Neural crest cell (in vitro differentiated cells): Measurements from ENCODE around the gene STBD1. TPM values are rescaled to one million over a fixed set of nuclear protein-coding genes. Genes with fewer than 3 reads are reported as not detected.

Experiments
- DNase-seq: peaks from one replicate; pipeline ENCODE4 v3.0.0; 2021; ENCODE audit warnings: low read depth, mixed read lengths, low spot score
- H3K27ac Mint-ChIP-seq: one replicate; pipeline ENCODE4 v1.8.0; 2021; ENCODE audit warnings: mild to moderate bottlenecking, mixed read lengths; ENCODE audit not compliant: unreplicated experiment
- H3K27me3 Mint-ChIP-seq: 2 replicates; pipeline ENCODE4 v1.8.0; 2021; ENCODE audit warnings: low read depth, mild to moderate bottlenecking, mixed read lengths
- H3K36me3 Mint-ChIP-seq: 2 replicates; pipeline ENCODE4 v1.8.0; 2021; ENCODE audit warnings: low read depth, mild to moderate bottlenecking, mixed read lengths
- H3K4me1 Mint-ChIP-seq: 2 replicates; pipeline ENCODE4 v1.8.0; 2021; ENCODE audit warnings: mixed read lengths
- H3K4me3 Mint-ChIP-seq: one replicate; pipeline ENCODE4 v1.8.0; 2021; ENCODE audit warnings: mild to moderate bottlenecking, mixed read lengths
- H3K9me3 Mint-ChIP-seq: 2 replicates; pipeline ENCODE4 v1.8.0; 2021; ENCODE audit warnings: mixed read lengths
- total RNA-seq: library from RNA; stranded (reverse); gene quantifications from 2 replicates; pipeline ENCODE4 v1.2.1, GENCODE V29; 2021
- TF ChIP-seq, protein P1 (sequence below): fragments of 200-600 bp; sonication (generic); conservative IDR thresholded peaks from 2 replicates; pipeline ENCODE4 v1.5.0; 2021; ENCODE audit warnings: antibody characterized with exemption, mild to moderate bottlenecking

The STBD1 gene
- total RNA-seq, 1 donor from 2014 or later, result 0.47 TPM

- TF ChIP-seq, protein P1, sequence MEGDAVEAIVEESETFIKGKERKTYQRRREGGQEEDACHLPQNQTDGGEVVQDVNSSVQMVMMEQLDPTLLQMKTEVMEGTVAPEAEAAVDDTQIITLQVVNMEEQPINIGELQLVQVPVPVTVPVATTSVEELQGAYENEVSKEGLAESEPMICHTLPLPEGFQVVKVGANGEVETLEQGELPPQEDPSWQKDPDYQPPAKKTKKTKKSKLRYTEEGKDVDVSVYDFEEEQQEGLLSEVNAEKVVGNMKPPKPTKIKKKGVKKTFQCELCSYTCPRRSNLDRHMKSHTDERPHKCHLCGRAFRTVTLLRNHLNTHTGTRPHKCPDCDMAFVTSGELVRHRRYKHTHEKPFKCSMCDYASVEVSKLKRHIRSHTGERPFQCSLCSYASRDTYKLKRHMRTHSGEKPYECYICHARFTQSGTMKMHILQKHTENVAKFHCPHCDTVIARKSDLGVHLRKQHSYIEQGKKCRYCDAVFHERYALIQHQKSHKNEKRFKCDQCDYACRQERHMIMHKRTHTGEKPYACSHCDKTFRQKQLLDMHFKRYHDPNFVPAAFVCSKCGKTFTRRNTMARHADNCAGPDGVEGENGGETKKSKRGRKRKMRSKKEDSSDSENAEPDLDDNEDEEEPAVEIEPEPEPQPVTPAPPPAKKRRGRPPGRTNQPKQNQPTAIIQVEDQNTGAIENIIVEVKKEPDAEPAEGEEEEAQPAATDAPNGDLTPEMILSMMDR, result no peak
- Mint-ChIP-seq H3K4me1 (no peaks in the 10 kb centered on the region), H3K9me3 (no peaks in the 10 kb centered on the region), H3K27me3 (no peaks in the 10 kb centered on the region), H3K27ac (no peak overlapping the region), H3K4me3 (no peak overlapping the region), H3K36me3 (peaks cover 3% of the 10 kb centered on the region)
- DNase-seq, result no peak
These were observed 34.0 kb upstream of the STBD1 start for GRCh38 chr4:76272582-76272981.

- no peak for DNase-seq
- no peaks in the 10 kb centered on the region for H3K4me1 Mint-ChIP-seq
- TF ChIP-seq, protein P1, result no peak
- H3K36me3 Mint-ChIP-seq, result peaks cover 3% of the 10 kb centered on the region
- H3K9me3 Mint-ChIP-seq, result no peaks in the 10 kb centered on the region
- H3K4me3 Mint-ChIP-seq, result no peak overlapping the region
- H3K27me3 Mint-ChIP-seq, result no peaks in the 10 kb centered on the region
- no peak overlapping the region for H3K27ac Mint-ChIP-seq
These were observed 33.5 kb upstream of the STBD1 start for GRCh38 chr4:76272999-76273398.

DNA sequence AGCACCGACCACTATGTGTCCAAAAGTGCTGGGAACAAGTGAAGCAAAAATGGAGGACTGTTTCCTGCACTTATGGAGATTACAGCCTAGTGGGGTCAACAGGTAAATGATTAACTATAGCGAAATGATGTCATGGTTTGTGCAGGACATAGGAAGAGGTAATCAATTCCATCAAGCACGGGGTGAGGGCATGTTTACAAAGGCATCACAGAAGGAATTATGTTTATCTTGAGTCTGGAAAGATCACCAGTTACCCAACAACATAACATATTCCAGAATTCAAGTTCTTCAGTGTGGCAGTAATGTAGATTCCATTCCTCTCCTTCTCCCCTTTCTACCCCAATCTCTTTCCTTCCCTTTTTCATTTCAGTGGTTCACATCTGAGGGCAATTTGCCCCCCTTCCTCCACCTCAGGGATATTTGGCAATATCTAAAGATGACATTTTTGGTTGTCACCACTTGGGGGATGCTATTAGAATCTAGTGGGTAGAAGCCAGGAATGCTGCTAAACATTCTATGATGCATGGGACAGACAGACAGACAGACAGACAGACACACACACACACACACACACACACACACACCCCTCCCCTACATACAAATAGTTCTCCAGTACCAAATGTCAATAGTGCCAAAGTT lies 30.9 kb upstream of the STBD1 start:
- peaks cover 3% of the 10 kb centered on the region for H3K36me3 Mint-ChIP-seq
- no peak for DNase-seq
- H3K27me3 Mint-ChIP-seq, result no peaks in the 10 kb centered on the region
- peaks cover 9% of the 10 kb centered on the region for H3K4me1 Mint-ChIP-seq
- H3K4me3 Mint-ChIP-seq, result no peak overlapping the region
- H3K9me3 Mint-ChIP-seq, result no peaks in the 10 kb centered on the region
- no peak overlapping the region for H3K27ac Mint-ChIP-seq
- TF ChIP-seq, protein P1, result no peak

DNA sequence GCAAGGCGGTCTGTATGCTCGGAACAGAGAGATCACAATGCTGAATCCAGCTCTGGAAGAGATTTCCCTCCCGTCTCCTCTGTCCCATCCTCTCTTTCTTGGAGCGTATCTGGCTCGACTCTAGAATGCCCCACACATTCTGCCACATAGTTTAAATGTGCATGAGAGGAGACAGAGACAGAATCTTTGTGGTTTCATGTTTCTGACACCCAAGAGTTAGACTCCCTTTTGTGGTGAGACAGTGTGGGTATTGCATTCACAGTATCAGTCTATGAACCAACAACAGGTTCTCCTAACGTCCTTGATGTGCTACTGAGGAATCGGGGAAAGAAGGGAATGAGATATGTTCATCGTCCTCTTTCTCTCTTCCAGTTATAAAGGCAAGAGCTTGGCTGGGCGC lies 29.7 kb upstream of the STBD1 start:
- Mint-ChIP-seq H3K36me3 (no peaks in the 10 kb centered on the region), H3K27ac (no peak overlapping the region), H3K27me3 (no peaks in the 10 kb centered on the region), H3K9me3 (no peaks in the 10 kb centered on the region), H3K4me1 (peaks cover 12% of the 10 kb centered on the region), H3K4me3 (no peak overlapping the region)
- DNase-seq, result no peak
- TF ChIP-seq, protein P1, result no peak

DNA sequence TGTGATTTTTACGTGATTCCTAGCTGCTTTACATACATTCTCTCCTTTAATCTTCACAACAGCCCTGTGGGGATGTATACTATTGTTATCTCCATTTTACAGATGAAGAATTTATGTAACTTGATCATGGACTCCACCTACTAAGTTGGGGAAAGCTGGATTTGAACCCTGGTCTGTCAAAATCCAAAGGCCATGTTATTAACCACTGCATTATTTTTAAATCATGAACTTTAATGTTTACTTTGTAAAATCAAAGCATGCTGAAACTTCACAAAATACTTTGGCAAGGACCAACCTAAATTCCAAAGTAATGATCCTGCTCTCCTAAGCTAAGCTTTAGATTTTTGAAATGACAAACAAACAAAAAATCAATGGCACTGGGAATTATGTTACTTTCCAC lies 28.9 kb upstream of the STBD1 start:
- Mint-ChIP-seq H3K4me1 (peaks cover 12% of the 10 kb centered on the region), H3K27me3 (no peaks in the 10 kb centered on the region), H3K36me3 (no peaks in the 10 kb centered on the region), H3K4me3 (no peak overlapping the region), H3K9me3 (no peaks in the 10 kb centered on the region), H3K27ac (no peak overlapping the region)
- DNase-seq, result no peak
- TF ChIP-seq, protein P1, result no peak
